Esophagus squamous epithelium (tissue), 5 donors: ENCODE data around the gene COL27A1. TPM values are rescaled to one million over a fixed set of nuclear protein-coding genes. Genes with fewer than 3 reads are reported as not detected.

Experiments
- DNase-seq: peaks from one replicate; lab custom pipeline; 2025; lab: John Stamatoyannopoulos, UW
- H3K27ac ChIP-seq, 4 donors: fragments of 200-600 bp; sonication (generic); one replicate each; pipeline ENCODE4 v1.5.1; 2016 to 2019; ENCODE audit warnings: mild to moderate bottlenecking in 1 of 4
- H3K27me3 ChIP-seq, 4 donors: fragments of 200-600 bp; sonication (generic); 1 replicate in 3 of 4; 2 replicates in 1 of 4; pipeline versions ENCODE4 v1.5.1 to v1.6.0; 2017 to 2021; ENCODE audit warnings: antibody characterized with exemption in 1 of 4
- H3K36me3 ChIP-seq, 3 donors: fragments of 200-600 bp; sonication (generic); one replicate each; pipeline ENCODE4 v1.5.1; 2016 to 2019
- H3K4me1 ChIP-seq, 3 donors: fragments of 200-600 bp; sonication (generic); one replicate each; pipeline ENCODE4 v1.5.1; 2017 to 2019
- H3K4me3 ChIP-seq, 4 donors: fragments of 200-600 bp; sonication (generic); 1 replicate in 3 of 4; 2 replicates in 1 of 4; pipeline ENCODE4 v1.5.1; 2016 to 2019; ENCODE audit warnings: mild to moderate bottlenecking in 2 of 4, moderate library complexity in 1 of 4
- H3K9me3 ChIP-seq, 3 donors: fragments of 200-600 bp; sonication (generic); one replicate each; pipeline ENCODE4 v1.5.1; 2016 to 2019
- CTCF ChIP-seq, 6 experiments: fragments of 450-650 bp in 4 of 6; fragments of 200-600 bp in 2 of 6; sonication (generic) in 2 of 6; IDR thresholded peaks; one replicate each; pipeline ENCODE4 v1.5.1; 2016 to 2019; ENCODE audit warnings: antibody characterized with exemption in 6 of 6, mild to moderate bottlenecking in 4 of 6, moderate library complexity in 4 of 6
- POLR2A ChIP-seq, 4 donors: fragments of 450-650 bp; IDR thresholded peaks; one replicate each; pipeline ENCODE4 v1.6.1; 2017; ENCODE audit warnings: antibody characterized with exemption in 4 of 4, mild to moderate bottlenecking in 4 of 4, moderate library complexity in 3 of 4
- WGBS, 2 donors: methylation state at CpG; one replicate each; pipeline ENCODE4 v1.1.5; 2018; 5-methylcytosine and 5-hydroxymethylcytosine counted together
- intact Hi-C: fragments of 100-400 bp; cut with DNase I; formaldehyde crosslinking; loops from one replicate; pipeline ENCODE4 v1.15.0; 2022
- total RNA-seq, 4 donors: library from RNA; depleted of rRNA; stranded (reverse); fragments of >200 nt; gene quantifications; one replicate each; pipeline ENCODE4 v1.1.0, GENCODE V29; 2016
- donor health status: DM: yes; HTN: yes; CAD: no.

The COL27A1 gene
- total RNA-seq, 4 donors from 2014 or later, result 7.5 to 34.0 (median 12.0) TPM

DNA sequence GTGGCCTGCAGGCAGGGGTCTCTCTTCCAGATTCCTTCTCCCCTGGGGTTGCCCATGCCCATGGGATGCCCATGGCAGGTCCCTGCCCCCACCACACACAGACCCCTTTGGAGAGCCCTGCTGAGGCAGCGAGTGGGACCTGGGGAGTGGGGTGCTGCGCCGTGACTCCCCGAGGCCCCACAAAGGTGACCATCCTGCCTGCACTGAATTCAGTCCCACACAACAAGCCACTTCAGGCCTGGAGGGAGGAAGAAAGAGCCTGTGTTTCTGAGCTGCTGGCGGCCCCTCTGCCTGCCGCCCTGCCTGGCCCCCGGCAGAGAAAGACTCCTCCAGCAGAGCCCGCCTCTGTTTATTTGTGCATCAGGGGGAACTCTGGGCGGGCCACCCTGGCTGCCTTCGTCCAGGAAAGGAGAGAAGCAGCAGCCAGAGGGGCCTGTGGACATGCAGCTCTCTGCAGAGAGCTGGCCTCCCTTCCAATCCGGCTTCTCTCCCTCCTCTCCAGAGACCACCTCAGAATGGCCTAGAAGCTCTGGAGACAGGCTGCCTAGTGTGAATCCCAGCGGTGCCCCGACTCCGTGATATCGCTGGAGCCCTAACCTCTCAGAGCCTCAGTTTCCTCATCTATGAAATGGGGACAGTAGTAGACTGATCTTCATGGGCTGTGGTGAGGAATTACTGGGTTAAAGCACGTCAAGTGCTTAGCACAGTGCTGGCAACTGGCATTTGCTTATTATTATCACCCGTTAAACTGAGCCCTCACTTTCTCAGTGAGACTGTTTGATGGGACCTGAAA is 72.9 kb downstream of the COL27A1 start:
- intact Hi-C loops, result no loop called here
- DNase-seq, result no peak
- Histone ChIP-seq H3K27ac (no peak overlapping the region), H3K4me1 (peaks cover 0 to 5% (median 0%) of the 10 kb centered on the region in 3 donors), H3K4me3 (no peak overlapping the region), H3K9me3 (no peaks in the 10 kb centered on the region), H3K36me3 (no peaks in the 10 kb centered on the region), H3K27me3 (no peaks in the 10 kb centered on the region)
- no peak for TF ChIP-seq POLR2A (IDR thresholded peaks at IDR 0.05)
- no peak for TF ChIP-seq CTCF (IDR thresholded peaks at IDR 0.05)
- WGBS, 2 donors, result 74 to 97% methylated on average over 5 to 7 of the region's 17 CpGs

GRCh38 chr9:114229295-114229694 is 74.0 kb downstream of the COL27A1 start:
- Histone ChIP-seq H3K36me3 (no peaks in the 10 kb centered on the region), H3K27ac (no peak overlapping the region), H3K4me1 (peaks cover 0 to 5% (median 0%) of the 10 kb centered on the region in 3 donors), H3K4me3 (no peak overlapping the region), H3K9me3 (no peaks in the 10 kb centered on the region), H3K27me3 (no peaks in the 10 kb centered on the region)
- WGBS, 2 donors, result 73 to 85% methylated on average over 2 to 6 of the region's 6 CpGs
- intact Hi-C loops, result no loop called here
- TF ChIP-seq CTCF (IDR thresholded peaks at IDR 0.05) (no peak), POLR2A (IDR thresholded peaks at IDR 0.05) (no peak)
- no peak for DNase-seq

DNA sequence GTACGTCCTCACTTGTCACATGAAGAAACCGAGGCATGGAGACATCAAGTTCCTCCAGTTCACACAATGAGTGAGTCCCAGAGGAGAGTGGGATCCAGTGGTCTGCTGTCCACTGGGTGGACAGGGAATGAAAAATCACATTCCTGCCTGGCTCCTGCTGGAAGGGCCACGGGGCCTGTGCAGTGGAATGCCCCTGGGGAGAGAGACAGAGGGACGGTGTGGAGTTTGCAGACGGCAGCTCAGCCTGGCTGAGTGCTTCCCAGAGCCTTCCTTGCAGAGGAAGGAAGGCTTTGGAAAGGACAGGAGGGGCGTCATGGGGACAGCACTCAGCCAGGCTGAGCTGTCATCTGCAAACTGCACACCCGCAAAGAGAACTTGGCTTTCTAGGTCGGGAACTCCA is 74.7 kb downstream of the COL27A1 start:
- peaks cover 0 to 5% (median 0%) of the 10 kb centered on the region in 3 donors for H3K4me1 ChIP-seq
- H3K4me3 ChIP-seq, result no peak overlapping the region
- TF ChIP-seq POLR2A (IDR thresholded peaks at IDR 0.05) (no peak), CTCF (IDR thresholded peaks at IDR 0.05) (no peak)
- intact Hi-C loops, result no loop called here
- H3K27me3 ChIP-seq, result no peaks in the 10 kb centered on the region
- no peaks in the 10 kb centered on the region for H3K9me3 ChIP-seq
- 69 to 81% methylated on average over 6 to 8 of the region's 8 CpGs for WGBS, 2 donors
- H3K27ac ChIP-seq, result no peak overlapping the region
- no peak for DNase-seq
- no peaks in the 10 kb centered on the region for H3K36me3 ChIP-seq

- no peak for TF ChIP-seq POLR2A (IDR thresholded peaks at IDR 0.05)
- TF ChIP-seq CTCF (IDR thresholded peaks at IDR 0.05), result no peak
- no peaks in the 10 kb centered on the region for H3K27me3 ChIP-seq
Observed at GRCh38 chr9:114231273-114231672, 75.9 kb downstream of the COL27A1 start.

DNA sequence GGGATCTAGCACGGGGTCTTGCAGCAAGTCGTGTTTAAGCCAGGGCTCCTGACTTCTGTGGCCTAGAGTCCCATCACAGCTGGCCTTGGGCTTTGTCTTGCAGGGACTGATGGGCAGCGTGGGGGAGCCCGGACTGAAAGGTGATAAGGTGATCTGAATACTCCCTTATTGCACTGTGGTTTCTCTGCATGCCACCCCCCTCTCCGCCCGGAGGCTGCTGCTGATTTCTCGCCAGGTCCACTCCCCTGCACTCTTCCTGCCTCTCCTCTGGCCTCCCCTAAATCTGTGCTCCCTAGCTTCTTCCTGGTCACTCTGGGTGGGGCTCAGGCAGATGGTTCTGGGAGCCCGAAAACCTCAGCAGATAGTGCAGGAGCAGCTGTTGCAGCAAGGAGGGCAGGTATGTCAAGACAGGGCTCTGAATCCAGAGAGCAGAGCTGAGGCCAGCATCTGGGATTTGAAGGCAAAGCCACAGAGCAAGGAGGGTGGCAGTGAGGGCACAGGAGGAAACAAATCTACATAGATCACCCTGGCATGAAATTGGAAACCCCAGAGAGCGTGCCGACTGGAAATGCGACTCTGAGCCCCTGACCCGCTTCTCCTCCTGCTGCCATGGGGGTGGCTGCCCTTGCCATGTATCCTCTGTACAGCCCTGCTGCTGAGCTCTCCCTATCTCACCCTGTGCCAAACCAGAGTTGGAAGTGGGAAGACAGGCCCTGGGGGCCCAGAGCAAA is 76.5 kb downstream of the COL27A1 start:
- H3K27me3 ChIP-seq, result no peaks in the 10 kb centered on the region
- TF ChIP-seq CTCF (IDR thresholded peaks at IDR 0.05), result no peak
- TF ChIP-seq POLR2A (IDR thresholded peaks at IDR 0.05), result no peak
- DNase-seq, result no peak
- no peaks in the 10 kb centered on the region for H3K36me3 ChIP-seq
- 72 to 87% methylated on average over 9 to 10 of the region's 12 CpGs for WGBS, 2 donors
- intact Hi-C loops, result no loop called here
- H3K4me3 ChIP-seq, result no peak overlapping the region
- H3K9me3 ChIP-seq, result no peaks in the 10 kb centered on the region
- no peak overlapping the region for H3K27ac ChIP-seq
- H3K4me1 ChIP-seq, result peaks cover 0 to 5% (median 0%) of the 10 kb centered on the region in 3 donors

More at GRCh38 chr9:114231273-114231672, 75.9 kb downstream of the COL27A1 start:
- 75% methylated on average over 4 of the region's 6 CpGs; no CpG with 5 or more reads in 1 of the 2 donors for WGBS, 2 donors
- no peak for DNase-seq
- intact Hi-C loops, result no loop called here
- no peak overlapping the region for H3K27ac ChIP-seq
- H3K9me3 ChIP-seq, result no peaks in the 10 kb centered on the region
- no peak overlapping the region for H3K4me3 ChIP-seq
- H3K4me1 ChIP-seq, result peaks cover 0 to 5% (median 0%) of the 10 kb centered on the region in 3 donors
- no peaks in the 10 kb centered on the region for H3K36me3 ChIP-seq
